T-cell (primary cell): Measurements from ENCODE around the gene FAM13A. TPM values are rescaled to one million over a fixed set of nuclear protein-coding genes. Genes with fewer than 3 reads are reported as not detected.
"Not testable (repeated sequence)": the region's sequence is repeated elsewhere in the genome, so short reads cannot be mapped to it uniquely, and the experiment has no call there.

Experiments used
- ATAC-seq, 4 experiments: fragments of 200-7000 bp in 3 of 4; fragments of 150-1000 bp in 1 of 4; cut with Tn5 transposase; replicated peaks in 1 of 4; 1 replicate in 3 of 4; 2 replicates in 1 of 4; pipeline ENCODE4 v1.10.0; 2021; ENCODE audit warnings: moderate library complexity in 3 of 4, mild to moderate bottlenecking in 2 of 4, moderate number of reproducible peaks in 1 of 4
- CTCF ChIA-PET, 2 donors: fragments of 300-600 bp; sonication (Branson Sonifier 250); formaldehyde crosslinking; loops; one replicate each; lab custom pipeline; 2022; ENCODE audit warnings: antibody characterized with exemption in 2 of 2; lab: Charles Lee
- POLR2A ChIA-PET, 2 donors: fragments of 300-600 bp; sonication (Branson Sonifier 250); formaldehyde crosslinking; loops; one replicate each; lab custom pipeline; 2022; ENCODE audit warnings: antibody characterized with exemption in 2 of 2; lab: Charles Lee
- DNase-seq, 35 experiments: peaks; one replicate each; pipeline versions ENCODE4 v3.0.0 to v3.0.0-alpha.2; 2013 to 2023
- H3K27ac ChIP-seq: one replicate; pipeline ENCODE4 v1.5.1; 2013; ENCODE audit warnings: low read length
- H3K27me3 ChIP-seq, 2 experiments: replicated peaks in 1 of 2; 1 replicate in 1 of 2; 2 replicates in 1 of 2; pipeline versions ENCODE4 v1.6.1 to v1.7.0; 2013; ENCODE audit warnings: low read length in 1 of 2, mixed read lengths in 1 of 2; ENCODE audit not compliant: control insufficient read depth in 2 of 2, insufficient read depth in 2 of 2; ENCODE audit errors: extremely low read depth in 1 of 2
- H3K36me3 ChIP-seq, 2 donors: 1 replicate in 1 of 2; 2 replicates in 1 of 2; pipeline versions ENCODE4 v1.6.1 to v1.7.0; 2013; ENCODE audit warnings: low read length in 1 of 2; ENCODE audit not compliant: control insufficient read depth in 2 of 2, insufficient read depth in 1 of 2; ENCODE audit errors: extremely low read depth in 1 of 2
- H3K4me1 ChIP-seq, 2 experiments: 1 replicate in 1 of 2; 2 replicates in 1 of 2; pipeline versions ENCODE4 v1.6.1 to v1.7.0; 2013; ENCODE audit warnings: low read length in 2 of 2, mixed read lengths in 1 of 2; ENCODE audit not compliant: insufficient read depth in 2 of 2, control insufficient read depth in 1 of 2; ENCODE audit errors: extremely low read depth in 1 of 2
- H3K4me3 ChIP-seq, 2 donors: 1 replicate in 1 of 2; 2 replicates in 1 of 2; pipeline versions ENCODE4 v1.5.1 to v1.7.0; 2013; ENCODE audit warnings: mild to moderate bottlenecking in 2 of 2, low read length in 1 of 2, moderate library complexity in 1 of 2; ENCODE audit not compliant: control insufficient read depth in 1 of 2; ENCODE audit errors: extremely low read depth in 1 of 2
- H3K9me3 ChIP-seq: 2 replicates; pipeline ENCODE4 v1.7.0; 2013
- H3K27ac Mint-ChIP-seq, 2 donors: one replicate each; pipeline ENCODE4 v1.8.0; 2020 to 2021; ENCODE audit warnings: mild to moderate bottlenecking in 2 of 2, mixed read lengths in 2 of 2
- H3K27me3 Mint-ChIP-seq, 2 donors: one replicate each; pipeline ENCODE4 v1.8.0; 2021 to 2022; ENCODE audit warnings: mixed read lengths in 2 of 2
- H3K36me3 Mint-ChIP-seq: one replicate; pipeline ENCODE4 v1.8.0; 2021; ENCODE audit warnings: mixed read lengths
- H3K4me1 Mint-ChIP-seq, 3 donors: one replicate each; pipeline ENCODE4 v1.8.0; 2020 to 2022; ENCODE audit warnings: mixed read lengths in 3 of 3, mild to moderate bottlenecking in 1 of 3
- H3K4me3 Mint-ChIP-seq, 3 donors: one replicate each; pipeline ENCODE4 v1.8.0; 2020 to 2022; ENCODE audit warnings: mild to moderate bottlenecking in 3 of 3, mixed read lengths in 3 of 3, moderate library complexity in 3 of 3
- H3K9me3 Mint-ChIP-seq, 3 donors: one replicate each; pipeline ENCODE4 v1.8.0; 2020 to 2022; ENCODE audit warnings: mixed read lengths in 3 of 3
- WGBS: methylation state at CpG from one replicate; pipeline ENCODE4 v1.1.5; 2013; ENCODE audit warnings: missing lambda C conversion rate; ENCODE audit not compliant: insufficient coverage; 5-methylcytosine and 5-hydroxymethylcytosine counted together
- total RNA-seq, 35 experiments: library from RNA in 6 of 35; stranded (reverse) in 6 of 35; fragments of 120-200 nt in 1 of 35; gene quantifications; one replicate each; pipeline versions ENCODE4 v1.2.1 to v1.2.4 and lab custom pipeline; 2013 to 2026

FAM13A gene
- total RNA-seq, 5 donors from 2014 or later (not counting 1 experiment from before 2014, with no cell fraction given), result 11.3 to 92.9 (median 22.7) TPM

DNA sequence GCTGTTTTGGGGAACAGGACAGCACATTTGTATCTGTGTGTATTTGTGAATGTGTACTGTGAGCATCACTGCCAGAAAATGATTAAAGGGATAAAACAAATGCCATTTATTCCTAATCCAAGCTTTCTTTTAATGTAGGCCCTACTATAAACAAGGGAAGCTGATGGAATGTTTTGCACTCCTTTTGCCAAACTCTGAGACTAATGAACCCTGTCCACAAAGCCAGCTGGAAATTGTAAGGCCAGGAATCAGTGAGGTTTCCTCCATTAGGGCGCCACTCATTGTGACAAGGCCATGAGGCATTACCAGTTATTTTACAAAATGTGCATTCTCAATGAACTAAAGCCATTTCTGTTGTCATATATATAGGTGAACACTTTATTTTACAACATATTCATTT, 196.4 kb downstream of the FAM13A start:
- Mint-ChIP-seq H3K4me3 (no peak overlapping the region), H3K27me3 (peaks cover 0 to 3% of the 10 kb centered on the region in 2 donors), H3K36me3 (no peaks in the 10 kb centered on the region), H3K4me1 (peaks cover 0 to 9% (median 0%) of the 10 kb centered on the region in 3 donors), H3K9me3 (no peaks in the 10 kb centered on the region), H3K27ac (no peak overlapping the region)
- Histone ChIP-seq H3K4me3 (no peak overlapping the region), H3K36me3 (no peaks in the 10 kb centered on the region), H3K27ac (no peak overlapping the region), H3K27me3 (no peaks in the 10 kb centered on the region), H3K9me3 (no peaks in the 10 kb centered on the region), H3K4me1 (no peaks in the 10 kb centered on the region)
- no peak for ATAC-seq
- no CpG with 5 or more reads among the region's 1 CpG for WGBS
- no peak for DNase-seq
- ChIA-PET POLR2A (no interaction called here), CTCF (interaction anchor here in 1 of 2 donors (0.7 kb wide), 1 partner anchor 16 kb away, joined by 4 read pairs; no protein-coding TSS in a partner anchor)

DNA sequence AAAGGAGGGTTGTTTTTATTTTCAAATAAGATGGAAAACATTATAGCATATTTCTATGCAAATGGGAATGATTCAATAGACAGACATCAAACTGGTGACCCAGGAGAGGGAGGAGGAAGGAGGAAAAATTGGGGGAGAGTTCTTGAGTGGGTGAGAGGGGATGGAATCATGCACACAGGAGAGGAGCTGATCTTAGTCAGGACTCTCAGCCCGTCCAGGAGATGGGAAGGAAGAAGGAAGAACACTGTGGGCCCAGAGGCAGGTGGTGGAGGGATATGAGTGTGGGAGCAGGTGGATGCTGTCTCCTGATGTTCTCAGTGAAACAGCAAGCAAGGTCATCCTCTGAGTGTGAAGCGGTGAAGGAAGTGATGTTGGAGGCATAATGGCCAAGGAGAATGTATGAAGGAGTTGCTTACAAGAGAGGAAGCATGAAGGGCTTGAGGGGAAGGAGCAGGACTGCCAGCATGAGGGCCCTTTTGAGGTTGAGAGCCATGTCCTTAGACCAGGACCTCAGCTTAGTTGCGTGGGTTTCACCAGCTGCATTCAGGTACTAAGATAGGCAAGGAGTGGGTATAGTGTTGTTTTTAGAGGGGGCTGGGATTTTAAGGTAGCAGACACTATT, 197.7 kb downstream of the FAM13A start:
- Mint-ChIP-seq H3K27me3 (peaks cover 0 to 3% of the 10 kb centered on the region in 2 donors), H3K4me3 (no peak overlapping the region), H3K9me3 (no peaks in the 10 kb centered on the region), H3K27ac (no peak overlapping the region), H3K36me3 (no peaks in the 10 kb centered on the region), H3K4me1 (peaks cover 0 to 9% (median 0%) of the 10 kb centered on the region in 3 donors)
- no peak for DNase-seq
- Histone ChIP-seq H3K36me3 (no peaks in the 10 kb centered on the region), H3K4me3 (no peak overlapping the region), H3K27ac (no peak overlapping the region), H3K9me3 (no peaks in the 10 kb centered on the region), H3K27me3 (no peaks in the 10 kb centered on the region), H3K4me1 (no peaks in the 10 kb centered on the region)
- CTCF ChIA-PET, result interaction anchor here (0.5 to 0.6 kb wide), 2 partner anchors 8 to 1624 kb away, joined by 3 to 4 read pairs; no protein-coding TSS in a partner anchor
- POLR2A ChIA-PET, result interaction anchor here in 1 of 2 donors (0.6 kb wide), 1 partner anchor 137 kb away, joined by 3 read pairs; no protein-coding TSS in a partner anchor
- ATAC-seq, result no peak
- 62% methylated on average over 3 of the region's 3 CpGs for WGBS

DNA sequence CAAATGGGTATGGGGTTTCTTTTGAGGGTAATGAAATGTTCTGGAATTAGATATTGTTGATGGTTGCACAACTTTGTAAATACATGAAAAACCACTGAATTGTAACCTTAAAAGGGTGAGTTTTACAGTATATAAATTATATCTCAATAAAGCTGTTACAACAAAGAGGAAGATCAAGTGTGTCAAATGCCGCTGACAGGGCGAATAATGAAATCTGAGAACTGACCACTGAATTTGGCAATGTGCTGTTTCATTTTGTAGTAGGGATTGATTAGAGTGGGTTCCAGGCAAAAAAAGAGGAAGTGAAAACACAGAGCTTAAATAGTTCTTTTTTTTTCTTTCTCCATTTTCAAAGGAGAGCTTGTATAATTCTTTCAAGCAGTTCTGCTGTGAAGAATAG, 198.2 kb downstream of the FAM13A start:
- Histone ChIP-seq H3K36me3 (no peaks in the 10 kb centered on the region), H3K27ac (no peak overlapping the region), H3K9me3 (no peaks in the 10 kb centered on the region), H3K4me3 (no peak overlapping the region), H3K4me1 (no peaks in the 10 kb centered on the region), H3K27me3 (no peaks in the 10 kb centered on the region)
- peaks cover 0 to 9% (median 0%) of the 10 kb centered on the region in 3 donors for H3K4me1 Mint-ChIP-seq
- POLR2A ChIA-PET, result interaction anchor here in 1 of 2 donors (0.6 kb wide), 1 partner anchor 136 kb away, joined by 3 read pairs; no protein-coding TSS in a partner anchor
- no peaks in the 10 kb centered on the region for H3K9me3 Mint-ChIP-seq
- H3K27me3 Mint-ChIP-seq, result peaks cover 0 to 3% of the 10 kb centered on the region in 2 donors
- peak in 1 of 35 experiments; percentile 4 for DNase-seq
- no peaks in the 10 kb centered on the region for H3K36me3 Mint-ChIP-seq
- no peak overlapping the region for H3K4me3 Mint-ChIP-seq
- CTCF ChIA-PET, result no interaction called here
- H3K27ac Mint-ChIP-seq, result no peak overlapping the region
- no CpG with 5 or more reads among the region's 2 CpGs for WGBS
- ATAC-seq, result no peak

DNA sequence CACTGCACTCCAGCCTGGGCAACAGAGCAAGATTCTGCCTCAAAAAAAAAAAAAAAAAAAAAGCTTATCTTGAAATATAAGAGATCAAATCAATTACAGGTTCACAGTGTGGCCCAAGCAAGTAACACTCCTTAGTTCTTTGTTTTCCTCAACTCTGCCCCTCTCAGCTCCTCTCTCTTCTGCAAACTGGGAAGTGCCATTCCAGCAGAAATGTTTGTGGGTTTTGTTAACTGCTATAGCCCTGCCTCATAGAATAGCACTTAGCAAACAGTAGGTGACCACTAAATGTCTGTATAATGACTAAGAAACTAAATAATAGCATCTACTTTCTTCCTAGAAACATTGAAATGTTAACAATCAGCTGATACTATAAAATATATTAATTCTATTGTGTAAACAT, 199.4 kb downstream of the FAM13A start:
- H3K9me3 ChIP-seq, result no peaks in the 10 kb centered on the region
- no peak overlapping the region for H3K4me3 Mint-ChIP-seq
- DNase-seq, result no peak
- H3K36me3 Mint-ChIP-seq, result no peaks in the 10 kb centered on the region
- no peaks in the 10 kb centered on the region for H3K36me3 ChIP-seq
- POLR2A ChIA-PET, result interaction anchor here in 1 of 2 donors (0.7 kb wide), 1 partner anchor 83 kb away, joined by 11 read pairs; no protein-coding TSS in a partner anchor
- H3K4me1 Mint-ChIP-seq, result peaks cover 0 to 9% (median 0%) of the 10 kb centered on the region in 3 donors
- H3K9me3 Mint-ChIP-seq, result no peaks in the 10 kb centered on the region
- H3K4me3 ChIP-seq, result no peak overlapping the region
- peaks cover 0 to 3% of the 10 kb centered on the region in 2 donors for H3K27me3 Mint-ChIP-seq
- H3K27ac ChIP-seq, result no peak overlapping the region
- ATAC-seq, result no peak
- no peak overlapping the region for H3K27ac Mint-ChIP-seq
- CTCF ChIA-PET, result interaction anchor here in 1 of 2 donors (0.5 kb wide), 1 partner anchor 1958 kb away, joined by 3 read pairs; no protein-coding TSS in a partner anchor
- H3K4me1 ChIP-seq, result no peaks in the 10 kb centered on the region
- no peaks in the 10 kb centered on the region for H3K27me3 ChIP-seq

DNA sequence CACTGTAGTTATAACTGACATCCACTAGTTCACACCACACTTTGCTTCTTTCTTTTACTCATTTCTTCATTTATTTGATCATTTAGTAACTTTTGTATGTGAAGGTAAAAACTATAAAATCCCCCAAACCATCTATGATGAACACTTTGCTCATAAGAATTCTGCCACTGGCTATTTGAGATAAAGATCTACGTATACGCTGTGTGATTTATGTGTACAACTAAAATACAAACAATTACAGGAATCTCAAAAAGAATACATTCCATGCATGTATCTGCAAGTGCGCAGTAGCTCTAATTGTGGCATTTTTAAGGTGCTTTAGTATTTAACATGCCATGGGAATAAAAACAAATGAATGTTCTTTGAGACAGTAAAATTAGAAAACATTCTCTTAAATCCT, 202.5 kb downstream of the FAM13A start:
- Mint-ChIP-seq H3K9me3 (no peaks in the 10 kb centered on the region), H3K27ac (no peak overlapping the region), H3K4me1 (peaks cover 0 to 8% (median 0%) of the 10 kb centered on the region in 3 donors), H3K4me3 (no peak overlapping the region), H3K27me3 (no peaks in the 10 kb centered on the region), H3K36me3 (no peaks in the 10 kb centered on the region)
- WGBS, result no CpG with 5 or more reads among the region's 3 CpGs
- Histone ChIP-seq H3K27ac (no peak overlapping the region), H3K36me3 (no peaks in the 10 kb centered on the region), H3K9me3 (no peaks in the 10 kb centered on the region), H3K27me3 (no peaks in the 10 kb centered on the region), H3K4me1 (no peaks in the 10 kb centered on the region), H3K4me3 (no peak overlapping the region)
- DNase-seq, result no peak
- ChIA-PET CTCF (no interaction called here), POLR2A (no interaction called here)
- ATAC-seq, result no peak

DNA sequence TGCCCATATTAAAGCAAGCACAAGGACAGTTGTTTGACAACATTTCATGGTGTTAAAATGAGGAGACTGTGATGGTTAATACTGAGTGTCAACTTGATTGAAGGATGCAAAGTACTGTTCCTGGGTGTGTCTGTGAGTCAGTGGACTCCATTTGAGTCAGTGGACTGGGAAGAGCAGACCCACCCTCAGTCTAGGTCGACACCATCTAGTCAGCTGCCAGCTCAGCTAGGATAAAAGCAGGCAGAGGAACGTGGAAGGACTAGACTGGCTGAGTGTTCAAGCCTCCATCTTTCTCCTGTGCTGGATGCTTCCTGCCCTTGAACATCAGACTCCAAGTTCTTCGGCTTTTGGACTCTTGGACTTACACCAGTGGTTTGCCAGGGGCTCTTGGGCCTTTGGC, 203.4 kb downstream of the FAM13A start:
- H3K4me1 Mint-ChIP-seq, H3K9me3 Mint-ChIP-seq, H3K27me3 ChIP-seq, DNase-seq, H3K27ac ChIP-seq, H3K36me3 ChIP-seq, H3K9me3 ChIP-seq, H3K4me1 ChIP-seq, H3K36me3 Mint-ChIP-seq, H3K4me3 Mint-ChIP-seq, H3K27ac Mint-ChIP-seq, H3K27me3 Mint-ChIP-seq, H3K4me3 ChIP-seq, CTCF ChIA-PET, ATAC-seq: not testable (repeated sequence)
- POLR2A ChIA-PET, result interaction anchor here in 1 of 2 donors (0.6 kb wide), 1 partner anchor 120 kb away, joined by 7 read pairs; no protein-coding TSS in a partner anchor
- 84% methylated on average over 3 of the region's 3 CpGs for WGBS
